ENCODE results near the gene TOB1. TPM values are rescaled to one million over a fixed set of nuclear protein-coding genes. Genes with fewer than 3 reads are reported as not detected.

The TOB1 gene
- total RNA-seq, 2 donors from 2014 or later: 29.0 to 31.0 TPM

GRCh38 chr17:50868602-50869001, 2.4 kb upstream of the TOB1 start:
- no peak for TF ChIP-seq CTCF (IDR thresholded peaks at IDR 0.05)
- DNase-seq (ENCODE audit: low spot score): no peak
- Histone ChIP-seq H3K4me1 (peaks cover 0 to 42% of the 10 kb centered on the region in 2 donors), H3K36me3 (peaks cover 2% of the 10 kb centered on the region), H3K27ac (peak overlapping the region; percentile 100), H3K4me3 (peak overlapping the region in 1 of 2 donors; percentile 89), H3K27me3 (no peaks in the 10 kb centered on the region), H3K9me3 (no peaks in the 10 kb centered on the region)

- Histone ChIP-seq H3K4me3 (peak overlapping the region; percentile 72 to 89), H3K9me3 (no peaks in the 10 kb centered on the region), H3K27me3 (no peaks in the 10 kb centered on the region), H3K4me1 (peaks cover 0 to 46% of the 10 kb centered on the region in 2 donors), H3K27ac (peak overlapping the region; percentile 100), H3K36me3 (peaks cover 7% of the 10 kb centered on the region)
- no peak for DNase-seq (ENCODE audit: low spot score)
- TF ChIP-seq CTCF (IDR thresholded peaks at IDR 0.05): no peak
Observed at GRCh38 chr17:50868140-50868438, 1.9 kb upstream of the TOB1 start.

- no peaks in the 10 kb centered on the region for H3K27me3 ChIP-seq
- no peak for TF ChIP-seq CTCF (IDR thresholded peaks at IDR 0.05)
- peak overlapping the region; percentile 72 to 89 for H3K4me3 ChIP-seq
- H3K36me3 ChIP-seq: peaks cover 12% of the 10 kb centered on the region
- H3K9me3 ChIP-seq: no peaks in the 10 kb centered on the region
- peak overlapping the region; percentile 100 for H3K27ac ChIP-seq
- DNase-seq (ENCODE audit: low spot score): peak; percentile 99
- H3K4me1 ChIP-seq: peaks cover 0 to 46% of the 10 kb centered on the region in 2 donors
Observed at GRCh38 chr17:50867363-50868139, 1.4 kb upstream of the TOB1 start.

GRCh38 chr17:50866950-50867362, 802 bp upstream of the TOB1 start:
- no peak for TF ChIP-seq CTCF (IDR thresholded peaks at IDR 0.05)
- Histone ChIP-seq H3K27ac (peak overlapping the region; percentile 100), H3K9me3 (no peaks in the 10 kb centered on the region), H3K4me3 (peak overlapping the region; percentile 72 to 89), H3K36me3 (peaks cover 16% of the 10 kb centered on the region), H3K27me3 (no peaks in the 10 kb centered on the region), H3K4me1 (peaks cover 0 to 43% of the 10 kb centered on the region in 2 donors)
- DNase-seq (ENCODE audit: low spot score): peak; percentile 77

GRCh38 chr17:50865868-50866260, 290 bp downstream of the TOB1 start:
- no peaks in the 10 kb centered on the region for H3K9me3 ChIP-seq
- no peak for TF ChIP-seq CTCF (IDR thresholded peaks at IDR 0.05)
- peak overlapping the region; percentile 80 to 89 for H3K4me3 ChIP-seq
- no peak for DNase-seq (ENCODE audit: low spot score)
- H3K36me3 ChIP-seq: peaks cover 27% of the 10 kb centered on the region
- H3K27ac ChIP-seq: peak overlapping the region; percentile 100
- H3K4me1 ChIP-seq: peaks cover 0 to 45% of the 10 kb centered on the region in 2 donors
- no peaks in the 10 kb centered on the region for H3K27me3 ChIP-seq

All from right atrium auricular region (tissue), 2 donors.